Measurements from ENCODE around the gene TRABD2B.

DNA sequence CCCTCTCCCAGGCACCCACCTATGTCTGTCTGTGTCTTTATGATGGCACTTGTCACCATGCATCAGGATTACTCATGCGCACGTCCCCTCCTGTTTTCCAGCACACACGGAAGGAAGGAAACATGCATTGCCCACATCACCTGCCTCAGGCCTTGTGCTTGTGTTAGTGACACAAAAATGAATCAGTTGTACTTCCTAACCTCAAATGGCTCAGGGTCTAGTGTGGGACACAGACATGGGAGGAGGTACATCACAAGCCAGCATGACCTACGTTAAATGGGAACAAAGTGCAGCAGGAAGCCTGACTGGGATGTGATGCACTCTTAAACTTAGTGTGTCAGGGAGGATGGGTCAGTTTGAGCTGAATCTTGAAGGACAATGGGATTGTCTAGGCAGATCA is 126.7 kb downstream of the TRABD2B start:
- TF ChIP-seq, protein P1, sequence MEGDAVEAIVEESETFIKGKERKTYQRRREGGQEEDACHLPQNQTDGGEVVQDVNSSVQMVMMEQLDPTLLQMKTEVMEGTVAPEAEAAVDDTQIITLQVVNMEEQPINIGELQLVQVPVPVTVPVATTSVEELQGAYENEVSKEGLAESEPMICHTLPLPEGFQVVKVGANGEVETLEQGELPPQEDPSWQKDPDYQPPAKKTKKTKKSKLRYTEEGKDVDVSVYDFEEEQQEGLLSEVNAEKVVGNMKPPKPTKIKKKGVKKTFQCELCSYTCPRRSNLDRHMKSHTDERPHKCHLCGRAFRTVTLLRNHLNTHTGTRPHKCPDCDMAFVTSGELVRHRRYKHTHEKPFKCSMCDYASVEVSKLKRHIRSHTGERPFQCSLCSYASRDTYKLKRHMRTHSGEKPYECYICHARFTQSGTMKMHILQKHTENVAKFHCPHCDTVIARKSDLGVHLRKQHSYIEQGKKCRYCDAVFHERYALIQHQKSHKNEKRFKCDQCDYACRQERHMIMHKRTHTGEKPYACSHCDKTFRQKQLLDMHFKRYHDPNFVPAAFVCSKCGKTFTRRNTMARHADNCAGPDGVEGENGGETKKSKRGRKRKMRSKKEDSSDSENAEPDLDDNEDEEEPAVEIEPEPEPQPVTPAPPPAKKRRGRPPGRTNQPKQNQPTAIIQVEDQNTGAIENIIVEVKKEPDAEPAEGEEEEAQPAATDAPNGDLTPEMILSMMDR (IDR thresholded peaks at IDR 0.05; ENCODE audit: low read depth, low read length, poor library complexity, severe bottlenecking) = no peak
- no peak for TF ChIP-seq EZH2phosphoT487 (IDR thresholded peaks at IDR 0.05; ENCODE audit: borderline replicate concordance, low read length)
